HG03025 (cell line): ENCODE measurements around the gene ST6GAL2.

Experiments used
- ATAC-seq: cut with Tn5 transposase; IDR thresholded peaks from one replicate; pipeline ENCODE4 v1.9.1; 2021; ENCODE audit warnings: mild to moderate bottlenecking, moderate library complexity; ENCODE audit not compliant: unreplicated experiment, low FRiP score

ST6GAL2 gene

GRCh38 chr2:106830191-106830590 lies 55.8 kb downstream of the ST6GAL2 start:
- ATAC-seq = no peak

- ATAC-seq = no peak
Observed at GRCh38 chr2:106828119-106828518, 57.8 kb downstream of the ST6GAL2 start.

GRCh38 chr2:106827158-106827557 lies 58.8 kb downstream of the ST6GAL2 start:
- no peak for ATAC-seq

DNA sequence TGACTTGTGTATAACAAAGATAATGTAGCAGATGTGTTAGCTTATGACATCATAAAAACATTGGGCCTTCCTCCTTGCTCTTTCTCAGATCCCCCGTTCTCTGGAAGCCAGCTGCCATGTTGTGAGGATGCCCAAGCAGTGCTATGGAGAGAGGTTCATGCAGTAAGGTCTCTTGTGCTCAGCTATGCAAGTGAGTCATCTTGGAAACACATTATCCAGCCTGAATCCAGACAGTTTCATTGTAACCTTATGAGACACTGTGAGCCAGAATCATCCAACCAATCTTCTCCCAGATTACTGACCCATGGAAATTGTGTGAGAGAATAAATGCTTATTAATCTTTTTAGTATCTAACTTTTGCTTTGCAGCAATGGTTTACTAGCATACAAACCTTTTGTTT lies 60.8 kb downstream of the ST6GAL2 start:
- ATAC-seq = no peak

- no peak for ATAC-seq
Observed at GRCh38 chr2:106816974-106817373, 69.0 kb downstream of the ST6GAL2 start.

GRCh38 chr2:106812841-106813240 lies 73.1 kb downstream of the ST6GAL2 start:
- ATAC-seq = no peak

GRCh38 chr2:106812383-106812782 lies 73.6 kb downstream of the ST6GAL2 start:
- ATAC-seq = no peak

DNA sequence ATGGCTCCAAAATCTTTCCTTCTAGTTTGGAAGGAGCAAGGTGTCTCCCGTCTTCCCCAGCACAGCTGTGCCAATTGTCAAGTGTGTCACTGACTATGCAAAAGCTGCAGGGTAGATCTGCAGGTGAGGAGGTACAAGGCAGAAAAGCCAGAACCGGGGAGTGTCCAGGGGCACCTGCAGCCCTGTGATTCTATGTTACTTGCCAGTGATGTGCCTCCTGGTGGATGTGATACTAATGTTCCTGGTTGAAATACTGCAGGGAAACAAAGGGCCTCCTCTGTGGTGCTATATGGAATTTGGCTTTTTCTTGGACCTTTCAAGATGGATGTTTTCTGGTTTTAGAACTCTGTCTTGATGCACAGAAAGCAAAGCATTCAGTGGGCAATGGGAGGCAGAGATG lies 80.3 kb downstream of the ST6GAL2 start:
- ATAC-seq = no peak

- ATAC-seq = no peak
Observed at GRCh38 chr2:106804161-106804560, 81.8 kb downstream of the ST6GAL2 start.

GRCh38 chr2:106800976-106801655 lies 84.9 kb downstream of the ST6GAL2 start:
- no peak for ATAC-seq

DNA sequence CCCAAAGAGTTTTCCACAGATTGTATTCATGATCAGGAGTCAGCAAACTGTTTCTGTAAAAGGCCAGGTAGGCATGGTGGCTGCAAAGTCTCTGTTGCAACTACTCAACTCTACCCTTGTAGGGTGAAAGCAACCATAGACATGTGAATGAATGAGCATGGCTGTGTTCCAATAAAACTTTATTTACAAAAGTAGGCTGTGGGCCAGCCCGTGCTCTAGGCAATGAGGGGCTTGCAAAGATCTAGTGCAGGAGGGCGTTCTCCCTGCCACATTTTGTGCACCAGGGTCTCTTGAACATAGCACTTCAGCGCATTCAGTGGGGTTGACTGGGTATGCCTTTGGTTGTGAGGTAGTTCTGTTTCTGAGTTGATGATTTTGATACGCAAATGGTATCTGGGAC lies 85.8 kb downstream of the ST6GAL2 start:
- ATAC-seq = no peak

- ATAC-seq = no peak
Observed at GRCh38 chr2:106798826-106799552, 87.0 kb downstream of the ST6GAL2 start.

- no peak for ATAC-seq
Observed at GRCh38 chr2:106797494-106797893, 88.5 kb downstream of the ST6GAL2 start.

DNA sequence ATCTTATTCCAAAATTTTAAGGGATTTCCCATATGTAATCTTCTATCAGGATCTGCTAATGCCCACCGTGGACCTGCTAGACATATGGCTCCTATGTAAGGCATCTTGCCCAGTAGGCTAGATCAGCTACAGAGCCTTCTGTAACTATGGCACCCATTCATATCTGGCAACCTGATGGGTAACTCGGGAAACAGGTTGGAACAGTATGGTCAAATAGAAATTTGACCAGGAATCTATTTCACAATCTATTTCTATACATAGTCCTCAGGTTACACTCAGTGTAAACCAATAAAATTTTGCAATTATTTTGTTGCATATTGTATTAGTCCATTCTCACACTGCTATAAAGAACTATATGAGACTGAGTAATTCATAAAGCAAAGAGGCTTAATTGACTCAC lies 93.3 kb downstream of the ST6GAL2 start:
- no peak for ATAC-seq

GRCh38 chr2:106789185-106789584 lies 96.8 kb downstream of the ST6GAL2 start:
- no peak for ATAC-seq

- ATAC-seq = no peak
Observed at GRCh38 chr2:106782681-106783080, 103.3 kb downstream of the ST6GAL2 start.

DNA sequence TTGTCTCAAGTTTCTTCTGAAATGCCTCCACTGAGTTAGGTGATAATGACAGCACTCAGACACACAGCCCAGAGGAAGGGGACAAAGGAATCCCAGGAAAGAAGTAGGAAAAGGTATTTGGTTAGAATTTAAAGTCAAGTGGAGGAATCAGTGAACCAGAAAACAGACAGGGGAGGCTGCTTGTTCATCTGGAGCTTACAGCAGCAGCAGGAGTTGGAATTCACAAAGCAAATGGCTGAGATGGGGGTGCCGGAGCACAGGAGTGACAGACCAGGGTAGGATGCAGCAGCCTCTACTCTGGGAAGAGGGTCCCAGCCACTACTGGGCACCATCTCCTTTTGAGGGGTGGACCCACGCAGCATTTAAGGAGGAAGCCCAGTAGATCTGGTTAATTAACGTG lies 104.8 kb downstream of the ST6GAL2 start:
- ATAC-seq = no peak

DNA sequence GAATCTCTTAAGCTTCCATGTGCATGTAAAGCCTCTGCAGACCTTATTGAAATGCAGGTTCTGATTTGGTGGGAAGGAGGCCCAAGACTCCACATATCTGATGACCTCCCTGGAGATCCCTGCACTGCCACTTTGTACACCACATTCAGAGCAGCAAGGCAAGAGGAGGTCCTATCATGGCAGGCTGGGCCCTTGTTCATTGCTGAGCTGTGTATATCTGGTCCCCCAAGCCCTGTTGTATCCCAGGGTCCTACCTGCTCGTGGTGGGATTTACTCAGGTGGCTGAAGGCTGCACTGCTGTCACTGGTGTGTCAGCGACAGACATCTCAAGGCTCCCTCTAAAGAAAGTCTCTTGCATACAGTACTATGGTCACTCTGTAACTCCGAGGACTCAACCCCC lies 114.2 kb downstream of the ST6GAL2 start:
- no peak for ATAC-seq

DNA sequence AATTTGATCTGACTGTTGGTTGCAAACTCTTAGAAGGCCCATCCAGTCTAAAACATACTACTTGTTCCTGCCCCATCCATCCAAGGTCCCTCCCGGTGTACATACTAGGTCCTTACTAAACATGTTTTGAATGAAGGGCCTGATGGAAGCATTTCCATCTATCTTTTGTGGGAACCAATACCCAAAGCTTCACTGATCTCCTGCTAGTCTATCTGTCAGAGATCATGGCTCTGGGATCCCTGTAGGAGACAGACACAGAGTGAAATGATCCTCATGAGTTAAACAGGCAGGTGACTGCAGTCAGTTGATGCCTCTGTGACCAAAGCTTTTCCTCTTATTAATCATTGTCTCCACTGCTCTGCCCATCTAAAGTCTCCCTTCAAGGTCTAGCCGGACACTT lies 115.0 kb downstream of the ST6GAL2 start:
- no peak for ATAC-seq

GRCh38 chr2:106764614-106765013 lies 121.4 kb downstream of the ST6GAL2 start:
- no peak for ATAC-seq

DNA sequence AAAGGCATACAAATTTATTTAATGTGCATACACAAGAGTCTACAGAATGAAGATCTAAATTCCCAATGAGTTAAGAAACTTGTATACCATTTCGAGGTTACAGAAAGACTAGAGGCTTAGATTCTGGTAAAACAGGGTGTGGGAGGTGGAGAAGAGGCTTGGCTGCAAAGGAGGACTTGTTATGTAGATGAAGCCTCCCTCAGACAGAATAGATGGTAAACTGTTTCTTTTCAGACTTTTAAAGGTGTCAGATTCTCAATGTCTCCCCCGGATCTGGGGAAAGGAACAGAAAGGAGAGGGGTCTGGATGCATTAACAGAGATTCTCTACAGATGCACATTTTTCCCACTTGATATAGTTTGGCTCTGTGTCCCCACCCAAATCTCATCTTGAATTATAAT lies 126.0 kb downstream of the ST6GAL2 start:
- no peak for ATAC-seq

DNA sequence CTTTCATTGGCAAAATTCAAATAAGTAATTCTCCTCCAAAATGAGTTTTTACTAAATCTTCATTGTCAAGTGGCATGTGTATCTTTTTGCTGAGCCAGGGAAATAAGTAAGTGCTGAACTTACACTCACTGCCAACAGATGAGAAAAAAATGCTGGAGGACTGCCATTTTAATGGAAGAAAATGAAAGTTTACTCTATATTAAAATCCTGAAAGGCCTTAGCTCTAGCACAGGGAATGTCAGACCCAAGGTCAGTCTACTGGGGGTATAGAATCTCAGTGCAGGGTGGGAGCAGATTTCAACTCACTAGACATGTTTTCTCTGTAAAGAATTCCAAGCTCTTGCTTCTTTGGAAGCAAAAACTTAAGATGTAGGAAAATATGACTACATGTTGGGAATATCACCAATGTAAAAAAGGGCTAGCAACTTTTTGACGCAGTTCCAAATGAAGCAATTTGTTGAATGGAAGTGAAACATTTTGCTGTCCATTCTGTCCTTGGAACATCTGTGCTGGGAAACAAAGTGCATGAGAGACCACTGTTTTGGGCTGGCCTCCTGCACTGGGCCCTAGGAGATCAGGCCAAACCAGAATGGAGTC lies 127.0 kb downstream of the ST6GAL2 start:
- ATAC-seq = no peak
